ENCODE data around the gene CYFIP1.

CYFIP1 gene

GRCh38 chr15:22919171-22919570, 61.0 kb downstream of the CYFIP1 start:
- TF ChIP-seq CTCF (IDR thresholded peaks at IDR 0.05; ENCODE audit: low read depth, low read length, missing control alignments) = no peak
- no peak for DNase-seq (ENCODE audit: extremely low read depth, low read depth)

GRCh38 chr15:22918596-22919140, 61.5 kb downstream of the CYFIP1 start:
- no peak for TF ChIP-seq CTCF (IDR thresholded peaks at IDR 0.05; ENCODE audit: low read depth, low read length, missing control alignments)
- H3K4me3 ChIP-seq (replicated peaks; ENCODE audit: low read depth, low read length) = no peak overlapping the region
- DNase-seq (ENCODE audit: extremely low read depth, low read depth) = no peak

More at GRCh38 chr15:22919171-22919570, 61.0 kb downstream of the CYFIP1 start:
- no peak overlapping the region for H3K4me3 ChIP-seq (replicated peaks; ENCODE audit: low read depth, low read length)

GRCh38 chr15:22918056-22918455, 62.1 kb downstream of the CYFIP1 start:
- peak; percentile 11 for DNase-seq (ENCODE audit: extremely low read depth, low read depth)
- TF ChIP-seq CTCF (IDR thresholded peaks at IDR 0.05; ENCODE audit: low read depth, low read length, missing control alignments) = no peak
- H3K4me3 ChIP-seq (replicated peaks; ENCODE audit: low read depth, low read length) = no peak overlapping the region

GRCh38 chr15:22917556-22917955, 62.6 kb downstream of the CYFIP1 start:
- TF ChIP-seq CTCF (IDR thresholded peaks at IDR 0.05; ENCODE audit: low read depth, low read length, missing control alignments) = no peak
- no peak overlapping the region for H3K4me3 ChIP-seq (replicated peaks; ENCODE audit: low read depth, low read length)
- DNase-seq (ENCODE audit: extremely low read depth, low read depth) = no peak

- no peak for TF ChIP-seq CTCF (IDR thresholded peaks at IDR 0.05; ENCODE audit: low read depth, low read length, missing control alignments)
- no peak overlapping the region for H3K4me3 ChIP-seq (replicated peaks; ENCODE audit: low read depth, low read length)
- no peak for DNase-seq (ENCODE audit: extremely low read depth, low read depth)
These were observed 63.4 kb downstream of the CYFIP1 start for GRCh38 chr15:22916606-22917350.

- H3K4me3 ChIP-seq (replicated peaks; ENCODE audit: low read depth, low read length) = no peak overlapping the region
- no peak for DNase-seq (ENCODE audit: extremely low read depth, low read depth)
- no peak for TF ChIP-seq CTCF (IDR thresholded peaks at IDR 0.05; ENCODE audit: low read depth, low read length, missing control alignments)
These were observed 64.2 kb downstream of the CYFIP1 start for GRCh38 chr15:22915866-22916515.
